Activated CD4-positive, CD25-positive, alpha-beta regulatory T cell treated with anti-CD3 and anti-CD28 coated beads, Interleukin-2, amount 50 U/mL, for 24 hours (primary cell): ENCODE data around the gene PAQR4.

Experiments
- ATAC-seq, 2 donors: fragments of 150-1000 bp; cut with Tn5 transposase; one replicate each; pipeline ENCODE4 v1.10.0; 2021; ENCODE audit warnings: mild to moderate bottlenecking in 1 of 2, moderate library complexity in 1 of 2

The PAQR4 gene

DNA sequence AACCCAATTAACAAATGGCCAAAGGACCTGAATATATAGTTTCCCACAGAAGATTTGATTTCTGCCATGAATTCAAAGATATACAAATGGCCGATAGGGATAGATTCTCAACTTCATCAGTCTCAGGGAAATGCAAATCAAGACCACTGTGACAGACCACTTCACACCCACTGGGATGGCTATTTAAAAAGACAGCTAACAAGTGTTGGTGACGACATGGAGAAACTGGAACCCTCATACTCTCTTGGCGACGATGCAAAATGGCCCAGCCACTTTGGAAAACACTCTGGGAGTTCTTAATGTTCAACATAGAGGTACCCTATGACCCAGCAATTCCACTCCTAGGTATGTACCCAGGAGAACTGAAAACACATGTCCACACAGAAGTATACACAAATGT is 22.5 kb upstream of the PAQR4 start:
- no peak for ATAC-seq

DNA sequence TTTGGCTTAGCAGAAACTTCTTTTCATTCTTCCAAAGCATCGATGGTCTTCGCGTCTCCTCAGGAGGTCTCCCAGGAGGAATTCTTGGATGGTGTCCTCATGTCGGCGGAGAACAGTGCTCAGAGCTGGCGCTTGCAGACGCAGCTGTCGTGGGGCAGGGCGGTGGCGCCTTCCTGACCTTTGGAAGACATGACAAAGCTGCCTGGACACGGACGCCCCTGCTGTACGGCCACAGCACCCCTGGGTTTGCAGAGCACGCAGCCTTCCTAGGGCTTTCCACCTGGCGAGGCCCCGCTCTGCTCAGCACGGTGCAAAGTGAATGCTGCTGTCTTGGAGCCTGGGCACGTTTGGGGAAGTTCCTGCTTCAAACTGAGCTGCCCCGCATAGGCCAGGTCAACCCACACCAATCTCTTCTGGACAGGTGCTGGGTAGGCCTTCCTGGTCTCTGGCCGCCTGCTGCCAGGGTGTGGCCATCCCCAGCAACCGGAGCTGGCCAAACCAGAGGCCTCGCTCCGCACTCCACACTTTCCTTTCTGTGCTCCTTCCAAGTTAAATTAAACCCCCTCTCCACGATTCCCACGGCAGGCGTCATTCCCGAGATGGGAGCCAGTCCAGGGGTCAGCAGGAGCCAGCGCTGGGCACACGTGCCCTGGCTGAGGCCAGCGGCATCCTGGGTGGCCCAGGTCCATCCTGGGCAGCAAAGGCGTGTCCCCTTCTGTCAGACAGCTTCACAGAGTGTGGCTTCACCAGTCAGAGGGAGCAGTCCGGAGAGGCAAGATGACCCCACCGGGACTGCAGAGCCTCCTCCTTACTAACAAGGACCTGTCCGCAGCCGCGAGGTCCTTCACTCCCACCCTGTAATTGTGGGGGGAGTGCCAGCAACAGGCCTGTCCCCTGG is 20.1 kb upstream of the PAQR4 start:
- no peak for ATAC-seq

DNA sequence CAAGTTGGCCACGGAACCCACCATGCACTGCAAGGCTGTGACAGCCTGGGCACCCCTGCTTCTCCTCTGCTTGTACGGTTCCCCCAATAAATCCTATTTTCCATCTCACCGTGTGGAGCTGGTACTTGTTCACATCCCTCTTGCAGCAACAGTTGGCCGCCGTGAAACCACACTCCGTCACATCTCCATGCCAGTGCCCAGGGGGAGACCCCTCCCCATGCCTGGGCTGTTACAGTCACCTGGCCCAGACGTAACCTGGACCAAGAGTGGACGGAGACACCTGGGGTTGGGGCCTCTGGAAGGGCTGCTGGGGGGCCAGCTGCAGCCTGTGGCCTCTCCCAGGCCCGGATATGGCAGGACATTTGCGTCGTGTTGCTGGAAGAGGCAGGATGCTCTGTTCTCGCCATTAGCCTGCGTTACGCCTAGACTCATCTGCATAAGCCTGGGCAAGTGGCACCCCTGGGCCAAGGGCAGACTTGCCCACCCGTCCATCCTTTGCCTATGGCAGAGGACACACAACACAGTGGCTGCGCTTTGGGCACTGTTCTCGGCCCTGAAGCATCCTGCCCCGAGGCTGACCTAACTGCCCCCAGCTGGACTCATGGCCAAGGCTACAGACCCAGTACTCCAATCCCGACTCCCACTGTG is 19.3 kb upstream of the PAQR4 start:
- ATAC-seq: no peak

DNA sequence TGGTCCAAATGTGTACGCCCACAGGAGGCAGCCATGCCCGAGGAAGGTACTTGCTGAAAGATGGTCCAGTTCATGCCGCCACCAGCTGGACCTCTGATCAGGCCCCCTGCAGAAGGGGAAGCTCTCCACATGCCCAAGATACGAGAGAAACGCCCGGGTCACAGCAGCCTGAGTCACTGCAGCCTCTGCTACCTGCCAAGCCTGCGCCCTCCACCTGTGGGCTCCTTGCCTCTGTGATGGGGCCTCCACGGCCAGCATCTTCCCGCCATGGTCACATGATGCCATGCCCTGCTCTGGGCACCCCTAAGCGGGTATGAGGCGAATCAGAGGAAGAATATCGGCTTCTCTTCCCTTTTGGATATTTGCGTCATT is 18.8 kb upstream of the PAQR4 start:
- no peak for ATAC-seq

DNA sequence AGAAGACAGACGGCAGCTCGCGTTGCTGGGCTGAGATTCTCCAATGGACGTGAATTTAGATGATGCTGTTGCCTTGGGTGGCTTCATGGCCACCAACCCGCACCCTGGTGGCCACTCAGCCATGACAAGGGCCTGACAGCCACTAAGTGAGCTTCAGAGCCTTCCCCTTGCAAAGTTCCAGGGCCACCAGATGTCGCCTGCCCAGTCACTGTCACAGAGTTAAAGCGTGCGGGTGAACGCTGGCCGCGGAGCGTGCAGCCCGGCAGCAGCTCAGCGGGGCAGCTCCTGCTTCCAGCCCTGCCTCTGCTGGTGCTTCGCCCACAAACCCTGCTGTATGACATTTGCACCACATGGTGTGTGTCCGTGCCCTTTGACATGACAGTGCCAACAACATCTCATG is 18.4 kb upstream of the PAQR4 start:
- ATAC-seq: no peak

DNA sequence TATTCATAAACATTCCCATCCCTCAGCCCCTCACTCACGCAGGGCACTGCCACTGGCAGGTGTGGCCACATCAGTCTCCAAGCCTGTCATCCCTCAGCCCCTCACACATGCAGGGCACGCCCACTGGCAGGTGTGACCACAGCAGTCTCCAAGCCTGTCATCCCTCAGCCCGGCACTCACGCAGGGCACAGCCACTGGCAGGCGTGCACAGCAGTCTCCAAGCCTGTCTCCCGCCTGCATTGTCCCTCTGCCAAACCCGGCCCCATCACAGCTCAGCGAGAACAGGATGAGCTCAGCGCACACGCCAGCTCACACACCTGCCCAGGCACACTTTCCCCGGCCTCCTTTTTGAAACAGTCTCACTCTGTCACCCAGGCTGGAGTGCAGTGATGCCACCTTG is 16.5 kb upstream of the PAQR4 start:
- no peak for ATAC-seq

DNA sequence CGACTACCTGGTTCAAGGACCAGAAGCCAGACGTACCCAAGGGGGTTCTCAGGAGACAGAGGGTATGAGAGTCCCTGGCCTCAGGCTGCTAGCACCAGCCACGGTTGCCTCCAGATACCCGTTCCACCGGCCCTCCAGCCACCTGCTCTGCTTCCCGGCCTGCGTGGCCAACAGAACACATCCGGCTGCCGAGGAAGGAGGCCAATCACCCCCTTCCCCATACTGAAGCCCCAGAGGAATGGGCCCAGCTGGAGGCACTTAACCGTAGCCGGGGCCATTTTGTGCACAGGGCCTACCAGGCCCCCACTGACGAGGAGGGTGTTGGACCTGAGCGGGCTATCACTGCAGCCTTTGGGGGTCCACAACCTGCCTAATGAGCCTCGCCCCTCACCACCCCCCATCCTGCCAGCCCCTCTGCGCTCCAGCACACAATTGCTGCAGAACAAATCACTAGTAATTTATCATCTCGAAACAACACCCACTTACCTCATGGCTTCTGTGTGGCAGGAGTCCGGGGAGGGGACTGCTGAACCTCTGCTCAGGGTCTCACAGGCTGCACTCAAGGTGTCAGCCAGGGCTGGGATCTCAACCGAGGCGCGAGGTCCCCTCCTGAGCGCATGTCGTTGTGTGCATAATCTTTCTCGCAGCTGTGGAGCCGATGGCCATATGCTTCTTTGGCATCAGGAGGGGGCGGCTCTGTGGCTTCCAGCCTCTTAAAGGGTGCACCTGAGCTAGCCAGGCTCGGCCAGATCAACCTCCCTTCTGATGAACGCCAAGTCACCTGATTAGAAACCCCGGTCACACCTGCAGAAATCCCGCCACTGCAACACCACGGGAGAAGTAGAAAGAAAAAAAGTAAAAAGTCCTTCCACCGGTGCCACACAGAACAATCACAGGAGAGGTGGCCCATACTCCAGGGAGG is 15.2 kb upstream of the PAQR4 start:
- no peak for ATAC-seq

DNA sequence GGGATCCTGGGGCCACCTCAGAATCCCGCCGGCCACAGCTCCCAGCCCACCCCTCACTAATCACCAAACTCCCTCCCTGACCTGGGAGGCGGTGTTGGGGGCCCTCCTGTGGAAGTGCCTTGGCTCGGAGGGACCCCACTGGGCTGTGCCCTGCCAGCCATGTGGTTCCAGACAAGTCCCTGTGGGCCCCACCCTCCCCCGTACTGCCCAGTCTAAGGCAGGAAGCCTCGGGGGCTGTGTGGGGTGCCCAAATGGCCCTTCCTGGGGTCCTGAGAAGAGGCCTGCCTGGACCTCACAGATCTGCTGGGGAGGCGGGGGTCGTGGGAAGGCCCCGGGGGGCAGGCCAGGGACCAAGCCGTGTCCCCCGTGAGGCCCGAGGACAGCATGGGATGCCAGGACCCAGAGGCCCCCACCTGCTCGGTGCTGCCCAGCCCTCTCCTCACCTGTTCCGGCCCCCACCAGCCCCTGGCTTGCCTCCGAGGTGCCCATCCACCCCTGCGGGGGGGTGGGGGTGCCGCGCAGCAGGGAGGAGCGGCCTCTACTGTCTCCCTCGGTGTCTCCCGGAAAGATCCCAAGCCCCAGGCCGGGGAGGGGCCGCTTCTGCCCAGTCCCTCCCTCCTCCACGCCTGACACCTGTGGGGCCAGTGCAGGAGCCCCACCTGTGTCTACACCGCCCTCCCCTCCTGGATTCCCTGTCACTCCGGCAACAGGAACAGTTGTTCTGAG is 14.3 kb upstream of the PAQR4 start:
- ATAC-seq: no peak

DNA sequence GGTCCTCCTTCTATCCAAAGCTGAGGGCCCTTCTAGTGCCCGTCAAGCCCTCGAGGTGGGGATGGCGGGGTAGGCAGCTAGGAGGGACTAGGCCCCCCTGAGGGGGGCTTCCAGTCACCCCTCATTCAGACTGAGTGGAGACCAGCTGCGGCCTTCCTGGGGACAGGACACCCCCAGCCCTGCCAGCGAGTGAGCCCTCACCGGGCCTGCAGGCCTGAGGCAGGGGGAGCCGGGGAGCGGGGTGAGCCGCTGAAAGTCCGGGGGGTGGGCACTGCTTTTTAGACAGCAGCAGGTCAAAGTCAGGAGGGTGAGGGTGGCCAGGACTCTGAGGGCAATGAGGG is 13.7 kb upstream of the PAQR4 start:
- ATAC-seq: no peak

DNA sequence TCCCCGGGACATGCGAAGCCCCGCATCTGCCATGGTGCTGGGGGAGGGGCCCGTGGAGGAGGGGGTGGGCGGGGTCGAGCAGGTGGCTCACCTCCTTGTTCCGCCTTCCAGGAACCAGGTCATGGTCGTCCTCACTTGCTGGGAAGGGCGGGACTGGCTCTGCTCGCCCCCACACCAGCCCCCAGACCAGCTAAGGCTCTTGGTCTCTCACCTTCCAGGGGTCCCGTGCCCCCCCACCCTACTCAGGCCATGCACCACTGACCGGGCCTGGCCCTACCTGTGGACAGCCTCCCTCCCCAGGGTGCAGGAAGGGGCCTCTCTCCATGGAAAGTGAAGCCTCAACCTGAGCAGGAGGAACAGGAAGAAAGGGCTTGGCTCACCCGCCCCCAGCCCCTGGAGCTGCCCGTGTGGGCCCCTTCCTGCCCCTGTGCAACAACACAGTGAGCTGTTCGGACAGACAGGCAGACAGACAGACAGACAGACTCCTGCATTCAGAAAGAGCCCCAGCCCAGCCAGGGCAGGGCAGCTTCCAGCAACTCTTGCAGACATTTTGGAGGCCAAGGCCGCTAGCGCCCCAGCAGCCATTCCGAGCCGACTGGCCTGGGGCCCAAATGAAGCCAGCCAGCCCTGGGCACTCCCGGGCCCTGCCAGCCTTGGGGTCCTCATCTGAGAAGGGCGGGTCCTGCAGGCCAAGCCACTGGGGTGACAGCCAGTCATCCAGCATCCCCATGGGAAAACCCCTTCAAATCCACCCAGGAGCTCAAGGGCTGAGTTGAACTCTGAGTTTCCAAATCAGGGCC is 13.2 kb upstream of the PAQR4 start:
- no peak for ATAC-seq

DNA sequence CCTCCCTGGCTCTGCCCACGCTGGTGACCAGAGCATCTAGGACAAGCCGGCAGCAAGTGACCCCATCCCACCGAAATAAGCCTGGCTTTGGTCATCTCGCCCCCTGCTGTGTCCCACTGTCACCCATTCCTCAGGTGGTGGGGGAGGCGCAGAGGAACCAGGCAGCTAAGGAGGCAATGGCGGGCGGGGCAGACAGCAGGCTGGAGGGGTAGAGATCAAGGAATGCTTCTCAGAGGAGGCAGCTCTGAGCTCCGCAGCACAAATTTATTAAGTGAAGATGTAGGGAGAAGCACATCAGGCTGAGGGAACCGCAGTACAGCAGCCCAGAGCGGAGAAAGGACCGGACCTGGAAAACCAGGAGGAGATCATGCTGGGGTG is 12.6 kb upstream of the PAQR4 start:
- ATAC-seq: no peak

DNA sequence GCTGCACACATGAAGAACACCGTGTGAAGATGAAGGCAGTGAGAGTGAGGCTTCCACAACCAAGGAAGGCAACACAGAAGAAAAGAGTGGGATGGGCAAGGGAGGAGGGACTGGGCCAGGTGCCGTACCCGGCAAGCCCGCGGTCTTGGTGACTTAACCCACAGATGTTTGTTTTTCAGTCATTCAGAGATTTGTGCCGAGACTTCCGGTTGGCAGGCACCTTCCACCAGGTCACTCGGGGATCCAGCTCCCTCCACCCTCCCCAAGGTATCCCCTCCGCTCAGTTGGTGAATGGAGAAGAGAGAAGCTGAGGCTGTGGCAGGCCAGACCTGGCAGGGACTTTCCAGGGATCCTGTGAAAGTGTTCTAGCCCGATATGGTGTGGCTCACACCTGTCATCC is 9.9 kb upstream of the PAQR4 start:
- ATAC-seq: no peak

DNA sequence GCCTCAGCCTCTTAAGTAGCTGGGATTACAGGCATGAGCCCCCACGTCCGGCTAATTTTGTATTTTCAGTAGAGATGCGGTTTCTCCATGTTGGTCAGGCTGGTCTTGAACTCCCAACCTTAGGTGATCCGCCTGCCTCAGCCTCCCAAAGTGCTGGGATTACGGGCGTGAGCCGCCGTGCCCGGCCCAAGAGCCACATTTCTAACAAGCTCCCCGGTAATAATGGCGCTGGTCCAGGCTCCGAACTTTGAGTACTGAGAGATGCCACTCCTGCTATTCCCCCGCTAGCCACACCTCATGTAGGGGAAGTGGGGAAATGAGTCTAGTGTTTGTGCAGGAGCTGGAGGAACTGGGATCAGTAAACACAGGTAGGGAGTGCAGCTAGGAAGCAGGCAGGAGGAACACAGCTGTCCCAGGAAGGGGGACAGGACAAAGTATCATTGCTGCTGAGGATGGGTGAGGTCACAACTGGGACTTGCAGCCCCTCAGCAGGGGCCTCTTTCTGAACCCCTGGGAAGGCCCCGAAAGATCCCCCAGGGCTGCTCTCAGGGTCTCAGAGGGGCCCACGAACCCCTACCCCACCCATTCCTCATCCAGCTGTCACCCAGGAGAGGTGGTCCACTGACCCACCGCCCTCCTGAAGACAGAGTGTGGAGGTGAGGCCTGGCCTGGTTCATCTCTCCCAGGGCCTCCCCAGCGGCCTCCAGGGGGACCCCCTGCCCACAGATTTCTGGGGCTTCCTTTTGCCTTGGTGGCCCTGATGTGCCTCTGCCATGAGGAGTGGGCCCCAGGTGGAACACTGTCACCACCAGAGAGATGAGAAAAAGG is 8.8 kb upstream of the PAQR4 start:
- ATAC-seq: no peak

DNA sequence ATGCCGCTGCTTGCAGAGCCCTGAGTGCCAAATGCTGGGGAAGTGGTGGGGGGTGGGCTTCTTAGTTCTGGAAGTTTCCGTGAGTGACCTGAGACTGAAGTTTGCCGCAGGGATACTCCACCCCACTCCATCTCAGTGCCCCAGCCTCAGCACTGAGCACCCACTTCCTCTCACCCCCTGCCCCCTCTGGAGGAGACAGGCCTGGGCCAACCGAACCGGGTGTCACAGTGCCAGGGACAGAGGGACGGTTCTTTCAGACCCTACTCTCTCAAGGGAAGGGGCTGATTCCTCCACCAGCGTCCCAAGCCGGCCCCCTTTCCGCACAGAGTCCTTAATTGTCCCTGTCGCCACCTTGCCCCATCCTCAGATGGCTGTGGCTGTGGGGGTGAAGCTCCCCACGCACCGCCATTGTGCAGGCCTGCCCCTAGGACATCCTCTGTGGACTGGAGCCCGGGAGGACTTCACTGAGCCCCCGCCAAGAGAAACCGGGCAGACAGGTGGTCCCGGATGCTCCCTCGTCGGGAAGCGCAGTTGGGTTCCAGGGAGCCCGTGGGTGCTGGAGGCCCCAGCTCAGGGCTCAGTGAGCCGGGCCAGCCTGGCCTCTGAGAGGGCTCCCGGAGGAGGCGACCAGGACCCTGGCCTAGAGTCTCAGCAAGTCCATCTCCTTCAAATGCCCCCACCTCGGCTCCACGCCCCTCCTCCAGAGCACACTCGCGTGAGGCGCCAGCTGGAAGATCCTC is 6.6 kb upstream of the PAQR4 start:
- ATAC-seq: no peak

DNA sequence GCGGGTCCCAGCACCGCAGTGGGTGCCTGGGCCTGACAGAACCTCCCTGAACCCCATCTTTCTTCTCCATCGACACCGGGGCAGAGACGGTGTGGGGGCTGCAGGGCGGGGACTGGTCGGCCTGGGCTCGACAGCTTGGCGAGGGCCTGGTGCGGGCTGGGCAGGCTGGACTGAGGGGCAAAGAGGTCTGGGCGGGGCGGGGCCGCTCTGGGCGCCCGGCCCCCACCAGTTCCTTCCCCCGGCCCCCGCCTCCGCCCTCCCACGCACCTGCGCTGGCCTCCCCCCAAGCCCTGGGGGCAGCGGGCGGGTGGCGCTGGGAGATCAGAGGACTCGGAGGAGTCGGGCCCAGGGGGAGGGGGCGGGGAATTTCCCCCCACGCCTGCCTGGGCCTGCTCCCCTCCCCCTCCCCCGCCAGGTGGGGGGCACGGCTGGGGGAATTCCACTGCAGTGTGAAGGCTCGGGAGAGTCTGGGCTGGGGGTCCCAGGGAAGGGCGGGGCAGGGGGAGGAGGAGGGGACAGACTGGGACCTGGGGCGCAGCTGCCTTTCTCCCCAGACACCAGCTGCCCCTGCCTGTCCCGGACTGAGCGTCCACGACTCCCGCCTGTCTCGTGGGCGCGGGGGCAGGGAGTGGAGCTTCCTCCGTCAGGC is 6.0 kb upstream of the PAQR4 start:
- ATAC-seq: no peak

DNA sequence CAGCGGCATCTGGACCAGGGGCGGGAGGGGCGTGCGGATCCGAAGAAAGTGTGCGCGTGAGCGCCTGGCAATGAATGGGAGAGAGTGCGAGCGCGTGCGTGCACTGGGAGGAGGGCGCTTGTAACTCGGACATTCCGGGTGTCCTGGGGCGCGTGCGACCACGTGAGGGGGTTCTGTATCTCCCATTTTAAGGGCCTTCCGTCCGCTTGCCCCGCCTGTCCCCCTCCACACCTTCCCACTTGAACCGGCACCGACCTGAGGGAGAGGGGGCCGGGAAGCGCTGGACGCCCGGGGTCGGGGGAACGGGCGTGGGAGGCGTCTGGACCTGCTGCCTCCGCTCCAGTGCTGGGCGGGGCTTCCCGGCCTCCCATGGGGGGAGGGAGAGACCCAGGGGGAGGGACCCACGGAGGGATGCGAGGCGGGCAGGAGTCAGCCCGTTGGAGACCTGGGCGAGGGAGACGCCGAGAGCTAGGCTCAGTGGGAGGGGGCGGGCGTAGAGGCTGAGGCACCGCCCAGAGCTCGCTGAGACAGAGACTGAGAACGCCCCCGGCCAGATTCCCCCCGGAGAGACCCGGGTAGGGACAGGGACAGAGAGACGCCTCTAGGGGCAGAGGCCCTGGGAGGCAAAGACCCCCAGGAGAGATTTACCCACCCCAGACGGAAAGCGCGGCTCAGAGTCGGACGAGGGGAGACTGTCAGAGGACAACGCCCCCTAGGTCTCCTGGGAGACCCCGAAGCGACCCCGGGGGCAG is 5.2 kb upstream of the PAQR4 start, which contains the start of gene KREMEN2:
TSS of gene KREMEN2 (plus strand) at position 553 of the 752 bp plus-strand sequence. CDS start 246 bp downstream, outside the sequence.
- peak; percentile 9 to 30 for ATAC-seq

DNA sequence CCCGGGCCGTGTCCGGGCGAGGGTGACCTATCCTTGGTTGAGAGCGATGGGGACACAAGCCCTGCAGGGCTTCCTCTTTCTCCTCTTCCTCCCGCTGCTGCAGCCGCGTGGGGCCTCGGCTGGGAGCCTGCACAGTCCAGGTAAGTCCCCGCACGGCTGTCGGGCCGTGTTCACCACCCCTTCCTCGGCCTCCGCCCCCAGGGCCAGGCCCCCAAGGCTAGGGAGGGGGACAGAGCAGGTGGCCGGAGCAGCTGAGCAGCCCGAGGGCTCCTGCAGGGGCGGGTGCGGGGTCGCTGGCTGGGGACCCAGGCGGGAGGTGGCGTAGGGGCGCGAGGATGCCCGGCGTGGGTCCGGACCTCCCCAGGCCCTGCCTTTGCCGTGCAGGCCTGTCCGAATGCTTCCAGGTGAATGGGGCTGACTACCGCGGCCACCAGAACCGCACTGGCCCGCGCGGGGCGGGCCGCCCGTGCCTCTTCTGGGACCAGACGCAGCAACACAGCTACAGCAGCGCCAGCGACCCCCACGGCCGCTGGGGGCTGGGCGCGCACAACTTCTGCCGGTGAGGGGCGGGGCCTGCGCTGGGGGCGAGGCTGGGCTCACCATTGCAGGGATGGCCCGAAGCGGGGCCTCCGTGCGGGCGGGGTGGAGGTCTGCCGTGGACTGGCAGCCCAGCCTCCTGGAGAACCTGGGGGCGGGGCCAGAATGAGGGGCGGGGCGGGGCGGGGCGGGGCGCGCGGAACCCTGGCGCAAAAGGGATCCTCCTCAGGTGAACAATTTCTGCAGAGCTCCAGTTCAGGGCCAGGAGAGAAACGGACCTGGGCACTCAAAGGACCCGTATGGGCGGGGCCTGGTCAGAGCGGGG is 4.4 kb upstream of the PAQR4 start:
- ATAC-seq: peak; percentile 10 to 20
